Measurements from ENCODE around the gene GABRR2.

GRCh38 chr6:89311530-89311852, 3.6 kb downstream of the GABRR2 start:
- TF ChIP-seq, protein P1, sequence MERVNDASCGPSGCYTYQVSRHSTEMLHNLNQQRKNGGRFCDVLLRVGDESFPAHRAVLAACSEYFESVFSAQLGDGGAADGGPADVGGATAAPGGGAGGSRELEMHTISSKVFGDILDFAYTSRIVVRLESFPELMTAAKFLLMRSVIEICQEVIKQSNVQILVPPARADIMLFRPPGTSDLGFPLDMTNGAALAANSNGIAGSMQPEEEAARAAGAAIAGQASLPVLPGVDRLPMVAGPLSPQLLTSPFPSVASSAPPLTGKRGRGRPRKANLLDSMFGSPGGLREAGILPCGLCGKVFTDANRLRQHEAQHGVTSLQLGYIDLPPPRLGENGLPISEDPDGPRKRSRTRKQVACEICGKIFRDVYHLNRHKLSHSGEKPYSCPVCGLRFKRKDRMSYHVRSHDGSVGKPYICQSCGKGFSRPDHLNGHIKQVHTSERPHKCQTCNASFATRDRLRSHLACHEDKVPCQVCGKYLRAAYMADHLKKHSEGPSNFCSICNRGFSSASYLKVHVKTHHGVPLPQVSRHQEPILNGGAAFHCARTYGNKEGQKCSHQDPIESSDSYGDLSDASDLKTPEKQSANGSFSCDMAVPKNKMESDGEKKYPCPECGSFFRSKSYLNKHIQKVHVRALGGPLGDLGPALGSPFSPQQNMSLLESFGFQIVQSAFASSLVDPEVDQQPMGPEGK (CRISPR knock-in tag; IDR thresholded peaks at IDR 0.05; ENCODE audit: borderline replicate concordance), result no peak
- TF ChIP-seq OSR1 (CRISPR knock-in tag; IDR thresholded peaks at IDR 0.05) (no peak), CREB5 (CRISPR knock-in tag; IDR thresholded peaks at IDR 0.05; ENCODE audit: low read depth) (no peak)
